COR-L47 (cell line): Measurements from ENCODE around the gene MTFR1L.

Experiments
- DNase-seq: peaks from one replicate; lab custom pipeline; 2025; lab: John Stamatoyannopoulos, UW

The MTFR1L gene

DNA sequence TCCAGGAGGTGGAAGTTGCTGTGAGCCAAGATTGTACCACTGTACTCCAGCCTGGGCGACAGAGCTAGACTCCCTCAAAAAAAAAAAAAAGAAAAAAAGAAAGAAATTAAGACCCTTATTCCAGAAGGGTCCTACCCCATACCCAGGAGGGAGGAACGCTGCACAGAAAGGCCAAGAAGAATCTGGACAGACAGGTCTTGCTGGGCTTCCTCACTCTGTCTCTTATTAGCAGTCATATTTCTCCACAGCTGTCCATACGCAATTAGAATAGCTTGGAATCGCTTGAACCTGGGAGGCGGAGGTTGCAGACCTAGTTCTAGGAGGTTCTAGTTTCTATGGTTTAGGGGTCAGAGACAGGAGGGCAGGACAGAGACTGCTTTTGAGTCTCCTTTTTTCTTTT lies 58.9 kb downstream of the MTFR1L start:
- DNase-seq: no peak

DNA sequence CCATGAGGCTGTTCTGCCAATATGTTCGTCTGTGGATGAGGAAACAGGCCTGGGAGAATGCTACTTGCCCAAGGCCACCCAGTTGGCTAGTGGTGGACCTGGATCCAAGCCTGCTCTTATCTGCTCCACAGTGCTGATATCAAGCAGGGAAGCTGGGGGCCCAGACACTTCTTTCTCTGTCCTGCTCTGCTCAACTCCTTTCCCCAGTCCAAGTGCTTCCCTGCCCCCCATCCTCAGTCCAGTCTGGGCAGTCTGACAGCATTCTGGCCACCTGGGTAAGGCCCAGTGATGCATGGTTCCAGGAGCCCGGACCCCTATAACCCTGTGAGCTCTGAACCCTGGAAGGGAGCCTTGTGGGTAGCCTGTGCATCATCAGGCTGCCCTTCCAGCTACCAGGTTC lies 59.9 kb downstream of the MTFR1L start:
- DNase-seq: no peak

DNA sequence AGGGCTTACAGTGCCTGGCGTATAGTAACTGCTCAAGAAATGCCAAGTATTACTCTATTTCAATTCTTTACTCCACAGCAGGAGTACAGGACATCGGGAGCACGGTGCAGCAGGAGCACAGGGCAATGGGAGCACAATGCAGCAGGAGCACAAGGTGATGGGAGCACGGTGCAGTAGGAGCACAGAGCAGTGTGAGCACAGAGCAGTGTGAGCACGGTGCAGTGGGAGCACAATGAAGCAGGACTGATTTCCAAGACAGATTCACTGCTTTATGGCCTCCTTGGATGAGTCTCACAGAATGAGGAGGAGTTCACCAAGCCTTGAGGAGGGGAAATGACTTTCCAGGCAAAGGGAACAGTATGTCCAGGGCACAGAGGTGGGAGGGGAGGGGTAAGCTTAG lies 60.8 kb downstream of the MTFR1L start:
- no peak for DNase-seq

DNA sequence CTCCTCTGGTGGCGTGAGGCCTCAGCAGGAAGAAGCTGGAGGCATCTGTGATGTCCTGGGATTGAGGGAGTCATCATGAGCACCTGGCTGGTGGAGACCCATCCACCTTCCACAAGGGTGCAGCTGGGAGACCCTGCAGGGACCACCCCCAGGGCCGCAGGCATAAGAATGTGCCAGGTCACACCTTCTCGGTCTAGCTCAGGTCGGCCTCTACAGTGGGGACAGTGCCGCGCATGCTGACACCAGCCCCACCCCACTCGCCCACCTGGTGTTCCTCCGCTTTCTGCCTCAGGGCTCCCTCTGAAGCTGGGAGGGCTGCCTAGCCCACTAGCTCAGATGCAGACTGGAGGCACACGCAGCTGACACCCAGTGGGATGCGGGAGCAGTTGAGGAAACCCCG lies 61.5 kb downstream of the MTFR1L start:
- DNase-seq: no peak
